DOHH2 (cell line): ENCODE results near the gene DFFA.
A peak's percentile ranks its signal among the peaks of the same experiment; 100 is the strongest.

ENCODE experiments used
- CTCF ChIP-seq: fragments of 200-600 bp; sonication (generic); IDR thresholded peaks from one replicate; pipeline ENCODE4 v1.5.1; 2014; ENCODE audit warnings: antibody characterized with exemption, mild to moderate bottlenecking, low read depth, low read length; ENCODE audit not compliant: poor library complexity, severe bottlenecking
- EZH2phosphoT487 ChIP-seq: fragments of 200-600 bp; sonication (generic); IDR thresholded peaks from 2 replicates; pipeline ENCODE4 v1.6.1; 2017; ENCODE audit warnings: borderline replicate concordance, mild to moderate bottlenecking, antibody characterized with exemption, low read length, moderate library complexity, mixed read lengths

GRCh38 chr1:10507111-10507879 is 35.0 kb upstream of the DFFA start:
- TF ChIP-seq CTCF (peak; percentile 84), EZH2phosphoT487 (no peak)
